K562 (cell line): ENCODE data around the gene DPY19L3. TPM values are rescaled to one million over a fixed set of nuclear protein-coding genes. Genes with fewer than 3 reads are reported as not detected.
A peak's percentile ranks its signal among the peaks of the same experiment; 100 is the strongest.

Experiments used
- BDP1 ChIP-seq: IDR thresholded peaks from 3 replicates; pipeline ENCODE4 v1.6.1; 2011; ENCODE audit not compliant: insufficient read length, insufficient read depth
- CREBBP ChIP-seq: IDR thresholded peaks from one replicate; pipeline ENCODE4 v1.6.1; 2012; ENCODE audit warnings: low read depth, mild to moderate bottlenecking, control low read depth, inconsistent platforms, low read length
- CXXC5 ChIP-seq: fragments of 250-450 bp; sonication (Bioruptor Pico); IDR thresholded peaks from 2 replicates; pipeline ENCODE4 v1.8.0; 2022; ENCODE audit warnings: inconsistent platforms, mild to moderate bottlenecking, moderate library complexity
- DIDO1 ChIP-seq: fragments of 450-650 bp; IDR thresholded peaks from 2 replicates; pipeline ENCODE4 v1.6.1; 2016; ENCODE audit warnings: low read depth, missing biosample characterization, missing genetic modification characterization
- GTF2E2 ChIP-seq: fragments of 200-800 bp; sonication (Bioruptor generic); IDR thresholded peaks from 2 replicates; pipeline ENCODE4 v1.6.1; 2016; ENCODE audit warnings: missing genetic modification characterization, missing compliant biosample characterization
- IFI16 ChIP-seq: fragments of 250-450 bp; sonication (Bioruptor Pico); IDR thresholded peaks from 2 replicates; pipeline ENCODE4 v2.1.2; 2022; ENCODE audit warnings: mild to moderate bottlenecking, inconsistent platforms
- KLF6 ChIP-seq: fragments of 250-450 bp; sonication (Bioruptor Pico); IDR thresholded peaks from 2 replicates; pipeline ENCODE4 v1.4.0; 2020; ENCODE audit warnings: mild to moderate bottlenecking, moderate library complexity, borderline replicate concordance
- NFE2L1 ChIP-seq: fragments of 450-650 bp; IDR thresholded peaks from 2 replicates; pipeline ENCODE4 v1.6.1; 2016; ENCODE audit warnings: missing genetic modification characterization, low read depth, mild to moderate bottlenecking, missing compliant biosample characterization, moderate library complexity, borderline replicate concordance
- PURB ChIP-seq: sonication (generic); formaldehyde crosslinking; IDR thresholded peaks from 2 replicates; pipeline ENCODE4 v1.9.0; 2021; ENCODE audit warnings: low read depth, mild to moderate bottlenecking, missing genetic modification reagents
- TSC22D4 ChIP-seq: fragments of 450-650 bp; IDR thresholded peaks from 2 replicates; pipeline ENCODE4 v1.6.1; 2016; ENCODE audit warnings: missing genetic modification characterization, missing biosample characterization, control low read depth
- ZNF224 ChIP-seq: sonication (generic); formaldehyde crosslinking; IDR thresholded peaks from 2 replicates; pipeline ENCODE4 v1.8.0; 2022; ENCODE audit warnings: mild to moderate bottlenecking, missing genetic modification reagents
- ZNF277 ChIP-seq: fragments of 250-450 bp; sonication (Bioruptor Pico); IDR thresholded peaks from 2 replicates; pipeline ENCODE4 v1.8.0; 2022; ENCODE audit warnings: inconsistent platforms, mild to moderate bottlenecking, moderate library complexity, borderline replicate concordance
- ZNF512 ChIP-seq: IDR thresholded peaks from 2 replicates; pipeline ENCODE4 v1.6.1; 2016; ENCODE audit warnings: missing genetic modification characterization, missing compliant biosample characterization
- ZNF561 ChIP-seq: fragments of 450-650 bp; formaldehyde crosslinking; conservative IDR thresholded peaks from 2 replicates; pipeline ENCODE4 v1.4.0; 2020; ENCODE audit warnings: mild to moderate bottlenecking, moderate library complexity
- ZNF589 ChIP-seq: fragments of 200-800 bp; sonication (Bioruptor generic); IDR thresholded peaks from 2 replicates; pipeline ENCODE4 v1.6.1; 2016; ENCODE audit warnings: low read depth, missing genetic modification characterization, missing compliant biosample characterization
- polyA plus RNA-seq, 8 experiments: library from polyadenylated mRNA; depleted of rRNA in 4 of 8; stranded (reverse) in 5 of 8; unstranded in 3 of 8; fragments of >200 nt; fragmentation: Nextera tagmentation in 2 of 8; fragmentation: Illumina TruSeq in 1 of 8; extraction: Ambion mirVana in 2 of 8; extraction: Trizol in 1 of 8; gene quantifications; 2 replicates each; pipeline versions ENCODE4 v1.2.1 to v1.2.3, GENCODE V29; 2011 to 2014; ENCODE audit warnings: inconsistent platforms in 1 of 8, missing spikeins in 1 of 8
- total RNA-seq, 7 experiments: library from RNA; depleted of rRNA in 6 of 7; stranded (reverse); fragments of >200 nt in 6 of 7; fragmentation: Illumina TruSeq in 2 of 7; extraction: Trizol in 2 of 7; gene quantifications; 2 replicates each; pipeline versions ENCODE4 v1.2.1 to v1.2.3, GENCODE V29; 2011 to 2021; ENCODE audit warnings: low replicate concordance in 1 of 7
- TF ChIP-seq, protein P1 (sequence below): fragments of 150-350 bp; IDR thresholded peaks from 2 replicates; pipeline ENCODE4 v1.6.1; 2014; ENCODE audit warnings: low read depth, mild to moderate bottlenecking, low read length, borderline replicate concordance
- TF ChIP-seq, protein P2 (sequence below): fragments of 450-650 bp; IDR thresholded peaks from 2 replicates; pipeline ENCODE4 v1.6.1; 2016; ENCODE audit warnings: mild to moderate bottlenecking

DPY19L3 gene
- total and polyA plus RNA-seq, 9 of the 15 experiments (the other 6 are each of a cell fraction or from before 2014, with no cell fraction given), result 4.7 to 39.2 (median 22.0) TPM

- no peak for TF ChIP-seq ZNF512 (tag)
- no peak for TF ChIP-seq CREBBP
- TF ChIP-seq KLF6 (CRISPR knock-in tag), result no peak
- peak; percentile 44 for TF ChIP-seq CXXC5
- TF ChIP-seq TSC22D4 (tag), result no peak
- no peak for TF ChIP-seq ZNF277 (CRISPR knock-in tag)
- no peak for TF ChIP-seq GTF2E2 (tag)
- TF ChIP-seq IFI16 (CRISPR knock-in tag), result no peak
- TF ChIP-seq ZNF224 (CRISPR knock-in tag), result no peak
- no peak for TF ChIP-seq PURB (CRISPR knock-in tag)
- no peak for TF ChIP-seq ZNF561 (CRISPR knock-in tag)
- TF ChIP-seq, protein P1, sequence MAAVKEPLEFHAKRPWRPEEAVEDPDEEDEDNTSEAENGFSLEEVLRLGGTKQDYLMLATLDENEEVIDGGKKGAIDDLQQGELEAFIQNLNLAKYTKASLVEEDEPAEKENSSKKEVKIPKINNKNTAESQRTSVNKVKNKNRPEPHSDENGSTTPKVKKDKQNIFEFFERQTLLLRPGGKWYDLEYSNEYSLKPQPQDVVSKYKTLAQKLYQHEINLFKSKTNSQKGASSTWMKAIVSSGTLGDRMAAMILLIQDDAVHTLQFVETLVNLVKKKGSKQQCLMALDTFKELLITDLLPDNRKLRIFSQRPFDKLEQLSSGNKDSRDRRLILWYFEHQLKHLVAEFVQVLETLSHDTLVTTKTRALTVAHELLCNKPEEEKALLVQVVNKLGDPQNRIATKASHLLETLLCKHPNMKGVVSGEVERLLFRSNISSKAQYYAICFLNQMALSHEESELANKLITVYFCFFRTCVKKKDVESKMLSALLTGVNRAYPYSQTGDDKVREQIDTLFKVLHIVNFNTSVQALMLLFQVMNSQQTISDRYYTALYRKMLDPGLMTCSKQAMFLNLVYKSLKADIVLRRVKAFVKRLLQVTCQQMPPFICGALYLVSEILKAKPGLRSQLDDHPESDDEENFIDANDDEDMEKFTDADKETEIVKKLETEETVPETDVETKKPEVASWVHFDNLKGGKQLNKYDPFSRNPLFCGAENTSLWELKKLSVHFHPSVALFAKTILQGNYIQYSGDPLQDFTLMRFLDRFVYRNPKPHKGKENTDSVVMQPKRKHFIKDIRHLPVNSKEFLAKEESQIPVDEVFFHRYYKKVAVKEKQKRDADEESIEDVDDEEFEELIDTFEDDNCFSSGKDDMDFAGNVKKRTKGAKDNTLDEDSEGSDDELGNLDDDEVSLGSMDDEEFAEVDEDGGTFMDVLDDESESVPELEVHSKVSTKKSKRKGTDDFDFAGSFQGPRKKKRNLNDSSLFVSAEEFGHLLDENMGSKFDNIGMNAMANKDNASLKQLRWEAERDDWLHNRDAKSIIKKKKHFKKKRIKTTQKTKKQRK, result no peak
- TF ChIP-seq BDP1, result no peak
- no peak; the same call in 1 of the 2 replicates for TF ChIP-seq DIDO1 (tag)
- TF ChIP-seq ZNF589 (CRISPR knock-in tag), result no peak
- TF ChIP-seq NFE2L1 (tag), result no peak
- TF ChIP-seq, protein P2, sequence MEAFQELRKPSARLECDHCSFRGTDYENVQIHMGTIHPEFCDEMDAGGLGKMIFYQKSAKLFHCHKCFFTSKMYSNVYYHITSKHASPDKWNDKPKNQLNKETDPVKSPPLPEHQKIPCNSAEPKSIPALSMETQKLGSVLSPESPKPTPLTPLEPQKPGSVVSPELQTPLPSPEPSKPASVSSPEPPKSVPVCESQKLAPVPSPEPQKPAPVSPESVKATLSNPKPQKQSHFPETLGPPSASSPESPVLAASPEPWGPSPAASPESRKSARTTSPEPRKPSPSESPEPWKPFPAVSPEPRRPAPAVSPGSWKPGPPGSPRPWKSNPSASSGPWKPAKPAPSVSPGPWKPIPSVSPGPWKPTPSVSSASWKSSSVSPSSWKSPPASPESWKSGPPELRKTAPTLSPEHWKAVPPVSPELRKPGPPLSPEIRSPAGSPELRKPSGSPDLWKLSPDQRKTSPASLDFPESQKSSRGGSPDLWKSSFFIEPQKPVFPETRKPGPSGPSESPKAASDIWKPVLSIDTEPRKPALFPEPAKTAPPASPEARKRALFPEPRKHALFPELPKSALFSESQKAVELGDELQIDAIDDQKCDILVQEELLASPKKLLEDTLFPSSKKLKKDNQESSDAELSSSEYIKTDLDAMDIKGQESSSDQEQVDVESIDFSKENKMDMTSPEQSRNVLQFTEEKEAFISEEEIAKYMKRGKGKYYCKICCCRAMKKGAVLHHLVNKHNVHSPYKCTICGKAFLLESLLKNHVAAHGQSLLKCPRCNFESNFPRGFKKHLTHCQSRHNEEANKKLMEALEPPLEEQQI, result 0 out of 2 replicates have a peak, but pooled peaks have one; percentile 58
Measured at GRCh38 chr19:32421589-32422361, 16.2 kb downstream of the DPY19L3 start (continued).
